Mesothelial cell of epicardium (in vitro differentiated cells): ENCODE data around the gene HINT1. TPM values are rescaled to one million over a fixed set of nuclear protein-coding genes. Genes with fewer than 3 reads are reported as not detected.
"Not testable (repeated sequence)": the region's sequence is repeated elsewhere in the genome, so short reads cannot be mapped to it uniquely, and the experiment has no call there.

Experiments
- DNase-seq, 2 experiments: peaks; one replicate each; pipeline ENCODE4 v3.0.0; 2021; ENCODE audit warnings: low spot score in 2 of 2; ENCODE audit not compliant: unreplicated experiment in 2 of 2
- H3K27ac Mint-ChIP-seq: 2 replicates; pipeline ENCODE4 v1.8.0; 2021; ENCODE audit warnings: mixed read lengths
- H3K27me3 Mint-ChIP-seq: 2 replicates; pipeline ENCODE4 v1.8.0; 2021; ENCODE audit warnings: low read depth, mixed read lengths
- H3K36me3 Mint-ChIP-seq: 2 replicates; pipeline ENCODE4 v1.8.0; 2021; ENCODE audit warnings: mixed read lengths
- H3K4me1 Mint-ChIP-seq: 2 replicates; pipeline ENCODE4 v1.8.0; 2021; ENCODE audit warnings: mixed read lengths
- H3K4me3 Mint-ChIP-seq: 2 replicates; pipeline ENCODE4 v1.8.0; 2021; ENCODE audit warnings: mild to moderate bottlenecking, moderate library complexity, mixed read lengths
- H3K9me3 Mint-ChIP-seq: 2 replicates; pipeline ENCODE4 v1.8.0; 2021; ENCODE audit warnings: mixed read lengths
- CTCF ChIP-seq: fragments of 200-600 bp; sonication (generic); IDR thresholded peaks from one replicate; pipeline ENCODE4 v1.5.0; 2021; ENCODE audit warnings: antibody characterized with exemption; ENCODE audit not compliant: unreplicated experiment
- total RNA-seq: library from RNA; stranded (reverse); gene quantifications from 3 replicates; pipeline ENCODE4 v1.2.1, GENCODE V29; 2021

Gene HINT1
- total RNA-seq, 1 donor from 2014 or later, result 180 TPM

DNA sequence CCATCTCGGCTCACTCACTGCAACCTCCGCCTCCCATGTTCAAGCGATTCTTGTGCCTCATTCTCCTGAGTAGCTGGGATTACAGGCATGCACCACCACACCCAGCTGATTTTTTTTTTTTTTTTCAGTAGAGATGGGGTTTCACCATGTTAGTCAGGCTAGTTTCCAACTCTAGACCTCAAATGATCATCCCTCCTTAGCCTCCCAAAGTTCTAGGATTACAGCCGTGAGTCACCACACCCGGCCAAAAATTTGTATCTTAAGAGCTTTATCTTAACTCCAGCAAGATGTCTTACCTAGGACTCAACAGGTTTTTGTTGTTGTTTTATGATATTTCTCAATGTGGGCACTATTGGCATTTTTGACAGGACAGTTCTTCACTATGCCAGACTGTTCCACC is 33.6 kb upstream of the HINT1 start:
- H3K27ac Mint-ChIP-seq, result no peak overlapping the region
- no peak for DNase-seq
- H3K4me3 Mint-ChIP-seq, result no peak overlapping the region
- no peaks in the 10 kb centered on the region for H3K9me3 Mint-ChIP-seq
- no peak for TF ChIP-seq CTCF
- peaks cover 1% of the 10 kb centered on the region for H3K36me3 Mint-ChIP-seq
- no peaks in the 10 kb centered on the region for H3K4me1 Mint-ChIP-seq
- H3K27me3 Mint-ChIP-seq, result no peaks in the 10 kb centered on the region

DNA sequence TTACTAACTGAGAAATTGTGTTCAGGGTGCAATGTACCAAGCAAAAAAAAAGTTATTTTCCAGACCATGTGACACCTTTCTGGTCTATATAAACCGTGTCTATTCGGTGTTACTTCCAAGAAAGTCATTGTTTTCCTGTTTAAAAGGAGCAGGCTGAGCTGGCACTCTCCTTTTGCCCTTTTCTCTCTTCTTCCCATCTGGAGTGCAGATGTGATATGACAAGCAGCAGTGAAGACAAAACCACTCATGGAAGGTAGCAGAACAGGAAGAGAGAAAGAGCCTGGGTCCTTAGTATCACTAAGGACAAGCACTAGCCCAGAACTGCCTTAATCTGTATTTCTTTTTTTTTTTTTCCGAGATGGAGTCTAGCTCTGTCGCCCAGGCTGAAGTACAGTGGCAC is 31.3 kb upstream of the HINT1 start:
- Mint-ChIP-seq H3K27me3 (no peaks in the 10 kb centered on the region), H3K36me3 (no peaks in the 10 kb centered on the region), H3K27ac (no peak overlapping the region), H3K9me3 (no peaks in the 10 kb centered on the region), H3K4me3 (no peak overlapping the region), H3K4me1 (peaks cover 2% of the 10 kb centered on the region)
- DNase-seq, result no peak
- TF ChIP-seq CTCF, result no peak

DNA sequence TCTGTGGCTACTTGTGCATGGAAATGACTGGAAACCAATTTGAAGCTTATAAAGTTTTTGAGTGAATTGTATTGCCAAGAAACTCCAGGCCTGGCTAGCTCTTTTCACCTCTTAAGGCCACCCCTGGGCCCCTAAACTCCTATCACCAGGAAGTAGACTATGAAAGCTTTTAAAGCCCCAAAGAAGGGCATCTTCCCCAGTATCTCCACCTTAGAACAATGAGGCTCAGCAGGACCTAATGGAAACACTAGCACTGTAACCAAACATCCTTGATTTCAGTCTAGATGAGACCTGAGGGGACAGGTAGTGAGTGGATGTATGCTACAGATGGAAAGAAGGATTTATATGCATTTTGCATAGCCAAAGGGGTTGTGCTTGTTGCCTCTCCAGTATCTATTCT is 30.6 kb upstream of the HINT1 start:
- Mint-ChIP-seq H3K4me3 (no peak overlapping the region), H3K9me3 (no peaks in the 10 kb centered on the region), H3K36me3 (no peaks in the 10 kb centered on the region), H3K27ac (no peak overlapping the region), H3K27me3 (no peaks in the 10 kb centered on the region), H3K4me1 (peaks cover 2% of the 10 kb centered on the region)
- DNase-seq, result no peak
- TF ChIP-seq CTCF, result no peak

DNA sequence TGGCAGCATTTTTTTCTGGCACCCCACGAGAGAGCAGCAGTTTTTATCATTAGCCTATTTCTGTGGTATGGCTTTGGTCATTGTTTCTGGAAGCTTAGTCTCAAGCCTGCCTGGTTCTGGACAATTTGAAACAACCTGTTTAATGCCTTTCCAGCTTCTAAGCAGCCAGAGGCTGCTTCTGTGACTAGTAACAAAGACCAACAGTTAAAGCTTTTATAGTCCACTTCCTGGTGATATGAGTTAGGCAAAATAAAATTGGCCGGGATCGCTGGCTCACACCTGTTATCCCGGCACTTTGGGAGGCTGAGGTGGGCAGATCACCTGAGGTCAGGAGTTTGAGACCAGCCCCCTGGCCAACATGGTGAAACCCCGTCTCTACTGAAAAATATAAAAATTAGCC is 29.7 kb upstream of the HINT1 start:
- DNase-seq, result no peak
- peaks cover 2% of the 10 kb centered on the region for H3K4me1 Mint-ChIP-seq
- H3K27ac Mint-ChIP-seq, result no peak overlapping the region
- H3K27me3 Mint-ChIP-seq, result no peaks in the 10 kb centered on the region
- no peaks in the 10 kb centered on the region for H3K9me3 Mint-ChIP-seq
- no peaks in the 10 kb centered on the region for H3K36me3 Mint-ChIP-seq
- TF ChIP-seq CTCF, result no peak
- H3K4me3 Mint-ChIP-seq, result no peak overlapping the region

DNA sequence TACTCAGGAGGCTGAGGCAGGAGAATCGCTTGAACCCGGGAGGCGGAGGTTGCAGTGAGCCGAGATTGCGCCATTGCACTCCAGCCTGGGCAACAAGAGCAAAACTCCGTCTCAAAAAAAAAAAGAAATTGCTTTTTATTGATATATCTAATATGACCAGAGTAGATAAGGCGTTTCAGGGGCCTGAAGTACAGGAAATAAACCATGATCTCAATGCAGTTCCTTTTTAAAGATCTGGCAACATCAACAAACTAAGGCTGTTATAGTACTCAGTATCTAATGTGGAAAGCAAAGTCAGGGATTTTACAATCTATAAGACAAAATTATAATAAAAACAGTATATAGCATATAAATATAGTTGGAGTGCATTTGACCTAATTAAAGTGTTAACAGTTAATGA is 28.8 kb upstream of the HINT1 start:
- not testable (repeated sequence) for H3K9me3 Mint-ChIP-seq, H3K36me3 Mint-ChIP-seq, H3K4me1 Mint-ChIP-seq, H3K4me3 Mint-ChIP-seq, DNase-seq, H3K27ac Mint-ChIP-seq, H3K27me3 Mint-ChIP-seq

DNA sequence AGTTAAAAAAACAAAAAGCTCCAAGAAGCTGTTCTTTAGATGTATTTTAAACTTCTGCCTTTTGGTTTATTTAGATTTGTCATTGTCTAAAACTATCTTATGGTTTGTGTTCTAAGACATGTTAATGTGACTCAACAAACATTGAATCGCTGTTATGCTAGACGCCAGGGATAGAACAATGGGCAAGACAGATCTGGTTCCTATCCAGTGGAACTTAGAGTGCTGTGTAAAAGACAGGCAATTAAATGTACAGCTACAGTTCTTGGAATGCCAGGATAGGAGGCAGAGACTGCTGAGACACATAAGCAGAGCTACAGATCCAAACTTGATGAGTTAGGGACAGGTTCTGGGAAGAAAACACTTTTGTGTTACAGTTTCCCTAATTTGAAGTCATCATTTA is 28.1 kb upstream of the HINT1 start:
- H3K4me3 Mint-ChIP-seq, result no peak overlapping the region
- no peak for TF ChIP-seq CTCF
- H3K4me1 Mint-ChIP-seq, result peaks cover 2% of the 10 kb centered on the region
- DNase-seq, result no peak
- H3K27me3 Mint-ChIP-seq, result no peaks in the 10 kb centered on the region
- H3K9me3 Mint-ChIP-seq, result no peaks in the 10 kb centered on the region
- H3K36me3 Mint-ChIP-seq, result peaks cover 7% of the 10 kb centered on the region
- H3K27ac Mint-ChIP-seq, result no peak overlapping the region
